Hematopoietic multipotent progenitor cell treated with erythropoietin and hydrocortisone succinate and interleukin-3 and kit ligand, for 4 days (in vitro differentiated cells): Measurements from ENCODE around the gene CELF3.
"Not testable (repeated sequence)": the region's sequence is repeated elsewhere in the genome, so short reads cannot be mapped to it uniquely, and the experiment has no call there.

Experiments used
- DNase-seq: peaks from one replicate; pipeline ENCODE4 v3.0.0-alpha.2; 2015

The CELF3 gene

GRCh38 chr1:151716771-151717631, at the start of gene CELF3:
TSS of gene CELF3 (minus strand) at chr1:151716803. CDS start at chr1:151716020, 783 bp downstream.
- peak; percentile 77 for DNase-seq

- DNase-seq = no peak
These were observed 47.4 kb upstream of the CELF3 start for GRCh38 chr1:151763990-151764389.

- DNase-seq = peak; percentile 93
These were observed 46.6 kb upstream of the CELF3 start, which contains the start of gene MRPL9 for GRCh38 chr1:151762941-151763921. TSS of gene MRPL9 (minus strand) at chr1:151763496. CDS start at chr1:151763479, 17 bp downstream.

GRCh38 chr1:151760597-151761385, 44.2 kb upstream of the CELF3 start:
- DNase-seq = no peak

- no peak for DNase-seq
These were observed 42.6 kb upstream of the CELF3 start for GRCh38 chr1:151759241-151759640.

- peak; percentile 20 for DNase-seq
These were observed 39.7 kb upstream of the CELF3 start for GRCh38 chr1:151756291-151756690.

- DNase-seq = no peak
These were observed 24.9 kb upstream of the CELF3 start for GRCh38 chr1:151741516-151741915.

GRCh38 chr1:151739590-151740355, 23.2 kb upstream of the CELF3 start:
- peak; percentile 15 for DNase-seq

- DNase-seq = no peak
These were observed 20.9 kb upstream of the CELF3 start for GRCh38 chr1:151737479-151737878.

GRCh38 chr1:151737026-151737425, 20.4 kb upstream of the CELF3 start:
- DNase-seq = no peak

- not testable (repeated sequence) for DNase-seq
These were observed 17.4 kb upstream of the CELF3 start for GRCh38 chr1:151733995-151734394.

GRCh38 chr1:151733126-151733525, 16.5 kb upstream of the CELF3 start:
- DNase-seq = no peak

GRCh38 chr1:151729966-151730291, 13.3 kb upstream of the CELF3 start:
- no peak for DNase-seq

- no peak for DNase-seq
These were observed 12.8 kb upstream of the CELF3 start for GRCh38 chr1:151729157-151729965.

GRCh38 chr1:151728151-151729054, 11.8 kb upstream of the CELF3 start:
- DNase-seq = no peak

- DNase-seq = no peak
These were observed 7.2 kb upstream of the CELF3 start for GRCh38 chr1:151723726-151724370.

GRCh38 chr1:151721788-151722510, 5.3 kb upstream of the CELF3 start:
- no peak for DNase-seq

GRCh38 chr1:151720974-151721787, 4.6 kb upstream of the CELF3 start, which contains the start of gene RIIAD1:
TSS of gene RIIAD1 (plus strand) at chr1:151721522. CDS start at chr1:151721537, 15 bp downstream.
- DNase-seq = peak; percentile 55
